ENCODE results near the gene SOWAHA.
"Not testable (repeated sequence)": the region's sequence is repeated elsewhere in the genome, so short reads cannot be mapped to it uniquely, and the experiment has no call there.

The SOWAHA gene

GRCh38 chr5:132777209-132778069, 35.7 kb upstream of the SOWAHA start, which contains the start of gene SEPTIN8:
TSS of gene SEPTIN8 (minus strand) at chr5:132777239. CDS start at chr5:132777137, 102 bp downstream.
- DNase-seq (ENCODE audit: low read depth): peak; percentile 15

GRCh38 chr5:132778129-132778528, 35.0 kb upstream of the SOWAHA start:
- no peak for DNase-seq (ENCODE audit: low read depth)

- DNase-seq (ENCODE audit: low read depth): no peak
Measured at GRCh38 chr5:132778856-132779255, 34.2 kb upstream of the SOWAHA start.

GRCh38 chr5:132779961-132780360, 33.1 kb upstream of the SOWAHA start:
- DNase-seq (ENCODE audit: low read depth): no peak

GRCh38 chr5:132780577-132780976, 32.5 kb upstream of the SOWAHA start:
- DNase-seq (ENCODE audit: low read depth): no peak

GRCh38 chr5:132781029-132781428, 32.1 kb upstream of the SOWAHA start:
- no peak for DNase-seq (ENCODE audit: low read depth)

- DNase-seq (ENCODE audit: low read depth): no peak
Measured at GRCh38 chr5:132782101-132782500, 31.0 kb upstream of the SOWAHA start.

GRCh38 chr5:132785365-132785764, 27.7 kb upstream of the SOWAHA start:
- DNase-seq (ENCODE audit: low read depth): no peak

GRCh38 chr5:132785864-132786263, 27.2 kb upstream of the SOWAHA start:
- no peak for DNase-seq (ENCODE audit: low read depth)

GRCh38 chr5:132787076-132787475, 26.0 kb upstream of the SOWAHA start:
- DNase-seq (ENCODE audit: low read depth): no peak

GRCh38 chr5:132788508-132788907, 24.6 kb upstream of the SOWAHA start:
- DNase-seq (ENCODE audit: low read depth): no peak

GRCh38 chr5:132788990-132789886, 23.9 kb upstream of the SOWAHA start:
- DNase-seq (ENCODE audit: low read depth): no peak

- no peak for DNase-seq (ENCODE audit: low read depth)
Measured at GRCh38 chr5:132790201-132790865, 22.8 kb upstream of the SOWAHA start.

- no peak for DNase-seq (ENCODE audit: low read depth)
Measured at GRCh38 chr5:132791026-132791425, 22.1 kb upstream of the SOWAHA start.

GRCh38 chr5:132797651-132798050, 15.5 kb upstream of the SOWAHA start:
- no peak for DNase-seq (ENCODE audit: low read depth)

- DNase-seq (ENCODE audit: low read depth): no peak
Measured at GRCh38 chr5:132799392-132799791, 13.7 kb upstream of the SOWAHA start.

- no peak for DNase-seq (ENCODE audit: low read depth)
Measured at GRCh38 chr5:132800545-132800944, 12.6 kb upstream of the SOWAHA start.

GRCh38 chr5:132802044-132802684, 10.9 kb upstream of the SOWAHA start:
- DNase-seq (ENCODE audit: low read depth): no peak

- DNase-seq (ENCODE audit: low read depth): not testable (repeated sequence)
Measured at GRCh38 chr5:132802685-132803066, 10.4 kb upstream of the SOWAHA start.

GRCh38 chr5:132804219-132804618, 8.9 kb upstream of the SOWAHA start:
- not testable (repeated sequence) for DNase-seq (ENCODE audit: low read depth)

- not testable (repeated sequence) for DNase-seq (ENCODE audit: low read depth)
Measured at GRCh38 chr5:132805872-132806271, 7.2 kb upstream of the SOWAHA start.

- DNase-seq (ENCODE audit: low read depth): not testable (repeated sequence)
Measured at GRCh38 chr5:132806804-132807162, 6.3 kb upstream of the SOWAHA start.
